ENCODE measurements around the gene KRT2. TPM values are rescaled to one million over a fixed set of nuclear protein-coding genes. Genes with fewer than 3 reads are reported as not detected.

Gene KRT2
- total and polyA plus RNA-seq, 2 experiments from 2014 or later, result not detected

DNA sequence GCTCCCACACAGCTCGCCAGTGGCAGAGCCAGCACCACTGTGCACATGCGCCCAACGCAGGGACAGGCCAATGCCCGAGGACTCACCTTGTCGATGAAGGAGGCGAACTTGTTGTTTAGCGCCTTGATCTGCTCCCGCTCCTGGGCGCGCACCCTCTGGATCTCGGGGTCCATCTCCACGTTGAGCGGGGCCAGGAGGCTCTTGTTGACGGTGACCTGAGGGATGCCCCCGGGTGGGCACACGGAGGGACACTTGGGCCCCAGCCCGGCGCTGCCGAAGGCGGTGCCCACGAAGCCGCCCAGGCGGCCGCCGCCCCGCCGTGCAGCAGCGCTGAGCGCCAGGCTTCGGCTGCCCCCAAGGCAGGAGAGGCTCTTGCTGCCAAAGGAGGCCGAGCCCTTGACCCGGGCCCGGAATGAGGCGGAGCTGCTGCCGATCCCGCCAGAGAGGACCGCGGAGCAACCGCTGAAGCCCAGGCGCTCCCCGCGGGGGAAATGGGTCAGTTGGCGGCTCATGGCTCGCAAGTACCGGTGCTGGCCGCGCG, 51.0 kb downstream of the KRT2 start, which contains the start of gene KRT72:
Gene KRT72, minus strand, starts transcription at position 523 of the 541 bp plus-strand sequence. Its CDS starts 11 bp downstream, at position 512.
- Histone ChIP-seq H3K36me3 (replicated peaks; ENCODE audit: insufficient read depth, low read depth) (no peaks in the 10 kb centered on the region), H3K27ac (no peak within 1 kb of the TSS), H4K20me1 (ENCODE audit: insufficient read depth, poor library complexity, severe bottlenecking) (no peaks in the 10 kb centered on the region), H2AFZ (no peak within 1 kb of the TSS), H3K4me2 (no peak within 1 kb of the TSS), H3K4me3 (no peak within 1 kb of the TSS), H3K9me3 (ENCODE audit: low read depth) (no peaks in the 10 kb centered on the region), H3K4me1 (ENCODE audit: insufficient read depth) (no peaks in the 10 kb centered on the region), H3K9me2 (replicated peaks; ENCODE audit: insufficient read depth) (no peaks in the 10 kb centered on the region), H3K27me3 (peaks cover 19% of the 10 kb centered on the region), H3K79me2 (no peaks in the 10 kb centered on the region)
- no peak for TF ChIP-seq EZH2phosphoT487 (IDR thresholded peaks at IDR 0.05; ENCODE audit: low read depth, severe bottlenecking, unreplicated experiment)
- TF ChIP-seq EZH2 (IDR thresholded peaks at IDR 0.05; ENCODE audit: borderline replicate concordance), result no peak
- TF ChIP-seq, protein P1, sequence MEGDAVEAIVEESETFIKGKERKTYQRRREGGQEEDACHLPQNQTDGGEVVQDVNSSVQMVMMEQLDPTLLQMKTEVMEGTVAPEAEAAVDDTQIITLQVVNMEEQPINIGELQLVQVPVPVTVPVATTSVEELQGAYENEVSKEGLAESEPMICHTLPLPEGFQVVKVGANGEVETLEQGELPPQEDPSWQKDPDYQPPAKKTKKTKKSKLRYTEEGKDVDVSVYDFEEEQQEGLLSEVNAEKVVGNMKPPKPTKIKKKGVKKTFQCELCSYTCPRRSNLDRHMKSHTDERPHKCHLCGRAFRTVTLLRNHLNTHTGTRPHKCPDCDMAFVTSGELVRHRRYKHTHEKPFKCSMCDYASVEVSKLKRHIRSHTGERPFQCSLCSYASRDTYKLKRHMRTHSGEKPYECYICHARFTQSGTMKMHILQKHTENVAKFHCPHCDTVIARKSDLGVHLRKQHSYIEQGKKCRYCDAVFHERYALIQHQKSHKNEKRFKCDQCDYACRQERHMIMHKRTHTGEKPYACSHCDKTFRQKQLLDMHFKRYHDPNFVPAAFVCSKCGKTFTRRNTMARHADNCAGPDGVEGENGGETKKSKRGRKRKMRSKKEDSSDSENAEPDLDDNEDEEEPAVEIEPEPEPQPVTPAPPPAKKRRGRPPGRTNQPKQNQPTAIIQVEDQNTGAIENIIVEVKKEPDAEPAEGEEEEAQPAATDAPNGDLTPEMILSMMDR (IDR thresholded peaks at IDR 0.05; ENCODE audit: poor library complexity), result no peak
- 92% methylated on average over 48 of the region's 48 CpGs for WGBS (ENCODE audit: low lambda C conversion rate, missing lambda C conversion rate)
- no peak for DNase-seq (ENCODE audit: low spot score)

DNA sequence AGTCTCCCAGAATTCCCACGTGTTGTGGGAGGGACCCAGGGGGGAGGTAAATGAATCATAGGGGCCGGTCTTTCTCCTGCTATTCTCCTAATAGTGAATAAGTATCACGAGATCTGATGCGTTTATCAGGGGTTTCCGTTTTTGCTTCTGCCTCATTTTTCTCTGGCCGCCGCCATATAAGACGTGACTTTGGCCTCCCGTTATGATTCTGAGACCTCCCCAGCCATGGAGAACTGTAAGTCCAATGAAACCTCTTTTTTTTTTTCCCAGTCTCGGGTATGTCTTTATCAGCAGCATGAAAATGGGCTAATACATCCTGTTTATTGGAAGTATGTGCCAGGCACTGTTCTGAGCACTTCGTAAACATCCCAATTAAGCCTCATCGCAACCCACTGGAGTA, 51.5 kb downstream of the KRT2 start:
- Histone ChIP-seq H3K79me2 (no peaks in the 10 kb centered on the region), H2AFZ (no peak overlapping the region), H3K4me3 (no peak overlapping the region), H3K9me2 (replicated peaks; ENCODE audit: insufficient read depth) (no peaks in the 10 kb centered on the region), H3K4me1 (ENCODE audit: insufficient read depth) (no peaks in the 10 kb centered on the region), H3K27ac (no peak overlapping the region), H3K4me2 (no peak overlapping the region), H3K36me3 (replicated peaks; ENCODE audit: insufficient read depth, low read depth) (no peaks in the 10 kb centered on the region), H3K9me3 (ENCODE audit: low read depth) (no peaks in the 10 kb centered on the region), H4K20me1 (ENCODE audit: insufficient read depth, poor library complexity, severe bottlenecking) (no peaks in the 10 kb centered on the region), H3K27me3 (peaks cover 19% of the 10 kb centered on the region)
- no peak for DNase-seq (ENCODE audit: low spot score)
- TF ChIP-seq, protein P1 (IDR thresholded peaks at IDR 0.05; ENCODE audit: poor library complexity), result no peak
- TF ChIP-seq EZH2 (IDR thresholded peaks at IDR 0.05; ENCODE audit: borderline replicate concordance), result no peak
- no peak for TF ChIP-seq EZH2phosphoT487 (IDR thresholded peaks at IDR 0.05; ENCODE audit: low read depth, severe bottlenecking, unreplicated experiment)
- WGBS (ENCODE audit: low lambda C conversion rate, missing lambda C conversion rate), result 88% methylated on average over 12 of the region's 12 CpGs

DNA sequence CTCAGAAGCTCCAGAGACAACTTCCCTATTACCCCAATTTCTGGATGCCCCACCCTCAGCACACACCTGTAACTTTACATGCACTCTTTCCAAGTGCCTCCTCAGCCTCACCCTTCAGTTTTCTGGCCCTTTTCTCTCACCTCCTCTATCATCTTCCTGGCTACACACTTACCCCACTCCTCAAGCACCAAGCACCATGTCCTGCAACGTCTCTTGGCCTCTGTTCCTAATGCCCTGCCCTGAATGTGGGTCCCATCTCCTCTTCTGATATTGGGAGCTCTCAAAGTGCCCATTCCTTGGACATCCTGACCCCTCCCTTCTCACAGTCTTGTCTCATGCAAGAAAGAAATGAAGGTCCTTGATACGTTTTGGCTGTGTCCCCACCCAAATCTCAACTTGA, 51.9 kb downstream of the KRT2 start:
- Histone ChIP-seq H3K27me3 (peaks cover 19% of the 10 kb centered on the region), H3K4me1 (ENCODE audit: insufficient read depth) (no peaks in the 10 kb centered on the region), H3K9me3 (ENCODE audit: low read depth) (no peaks in the 10 kb centered on the region), H3K36me3 (replicated peaks; ENCODE audit: insufficient read depth, low read depth) (no peaks in the 10 kb centered on the region), H4K20me1 (ENCODE audit: insufficient read depth, poor library complexity, severe bottlenecking) (no peaks in the 10 kb centered on the region), H3K79me2 (no peaks in the 10 kb centered on the region), H2AFZ (no peak overlapping the region), H3K9me2 (replicated peaks; ENCODE audit: insufficient read depth) (no peaks in the 10 kb centered on the region), H3K27ac (no peak overlapping the region), H3K4me3 (no peak overlapping the region), H3K4me2 (no peak overlapping the region)
- 66% methylated on average over 2 of the region's 2 CpGs for WGBS (ENCODE audit: low lambda C conversion rate, missing lambda C conversion rate)
- no peak for DNase-seq (ENCODE audit: low spot score)
- TF ChIP-seq EZH2 (IDR thresholded peaks at IDR 0.05; ENCODE audit: borderline replicate concordance) (no peak), EZH2phosphoT487 (IDR thresholded peaks at IDR 0.05; ENCODE audit: low read depth, severe bottlenecking, unreplicated experiment) (no peak)
- TF ChIP-seq, protein P1 (IDR thresholded peaks at IDR 0.05; ENCODE audit: poor library complexity), result no peak

Data from hepatocyte (in vitro differentiated cells).